ENCODE measurements around the gene SLC25A11.

The SLC25A11 gene

DNA sequence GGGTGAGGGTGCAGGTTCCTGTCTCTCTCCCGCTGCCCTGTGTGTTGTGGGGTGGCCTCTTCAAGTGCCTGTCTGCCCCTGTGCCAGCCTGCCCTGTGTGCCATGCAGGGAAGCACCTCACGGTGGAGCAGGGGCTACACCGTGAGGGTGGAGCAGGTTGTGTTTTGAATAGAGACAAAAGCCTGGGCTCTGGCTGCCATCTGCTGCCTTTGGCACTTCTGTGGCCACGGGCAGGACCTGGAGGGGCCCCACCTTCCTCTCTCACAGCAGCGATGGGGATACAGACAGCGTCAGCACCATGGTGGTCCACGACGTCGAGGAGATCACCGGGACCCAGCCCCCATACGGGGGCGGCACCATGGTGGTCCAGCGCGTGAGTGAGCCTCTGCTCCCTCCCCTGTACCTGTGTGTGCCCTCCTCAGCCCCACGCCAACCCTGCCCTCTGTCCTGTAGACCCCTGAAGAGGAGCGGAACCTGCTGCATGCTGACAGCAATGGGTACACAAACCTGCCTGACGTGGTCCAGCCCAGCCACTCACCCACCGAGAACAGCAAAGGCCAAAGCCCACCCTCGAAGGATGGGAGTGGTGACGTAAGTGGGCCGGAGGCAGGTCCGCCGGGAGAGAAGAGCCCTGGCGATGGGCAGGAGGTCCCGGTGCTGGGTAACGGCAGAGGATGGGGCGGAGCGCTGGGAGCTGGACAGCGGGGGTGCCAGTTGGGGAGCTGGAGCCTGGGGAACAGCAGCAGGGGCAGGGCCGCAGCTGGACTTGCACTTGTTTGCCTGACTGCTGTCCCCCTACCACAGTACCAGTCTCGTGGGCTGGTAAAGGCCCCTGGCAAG lies 45.9 kb downstream of the SLC25A11 start:
- no peak for DNase-seq

DNA sequence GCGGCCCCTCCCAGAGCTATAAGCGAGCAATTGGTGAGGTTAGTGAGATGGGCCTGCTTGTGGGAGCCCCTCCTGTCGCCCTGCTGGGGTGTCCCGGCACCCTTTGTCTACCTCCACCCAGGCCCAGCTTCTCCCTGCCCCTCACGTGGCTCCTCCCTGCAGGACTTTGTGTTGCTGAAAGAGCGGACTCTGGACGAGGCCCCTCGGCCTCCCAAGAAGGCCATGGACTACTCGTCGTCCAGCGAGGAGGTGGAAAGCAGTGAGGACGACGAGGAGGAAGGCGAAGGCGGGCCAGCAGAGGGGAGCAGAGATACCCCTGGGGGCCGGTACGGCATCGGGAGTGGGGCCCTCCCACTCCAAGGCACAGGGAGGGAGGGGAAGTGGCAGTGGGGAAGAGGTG lies 46.6 kb downstream of the SLC25A11 start:
- no peak for DNase-seq

DNA sequence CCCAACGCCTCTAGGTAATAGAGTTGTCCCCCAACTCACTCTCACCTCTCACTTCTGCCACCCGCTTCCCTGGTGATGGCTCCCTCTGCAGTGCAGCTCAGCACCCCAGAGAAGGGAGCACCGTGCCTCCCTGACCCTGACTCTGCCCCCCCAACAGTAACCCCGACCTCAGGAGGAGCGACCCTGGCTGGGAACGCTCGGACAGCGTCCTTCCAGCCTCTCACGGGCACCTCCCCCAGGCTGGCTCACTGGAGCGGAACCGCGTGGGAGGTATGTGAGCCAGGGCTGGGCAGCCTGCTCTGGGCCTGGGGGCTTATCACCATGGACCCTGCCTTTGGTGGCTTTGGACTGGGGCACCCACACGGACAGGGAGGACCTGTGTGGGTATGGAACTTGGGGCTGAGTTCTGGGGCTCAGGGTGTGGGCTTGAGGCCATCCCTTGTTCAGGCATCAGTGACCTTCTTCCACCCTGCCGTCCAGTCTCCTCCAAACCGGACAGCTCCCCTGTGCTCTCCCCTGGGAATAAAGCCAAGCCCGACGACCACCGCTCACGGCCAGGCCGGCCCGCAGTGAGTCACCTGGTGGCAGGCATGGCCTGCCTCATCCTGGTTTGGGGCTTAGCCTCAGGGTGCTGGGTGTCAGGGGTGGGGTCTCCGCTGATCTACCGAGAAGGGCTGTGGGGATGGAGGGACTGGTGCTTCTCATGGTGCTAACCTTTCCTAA lies 47.2 kb downstream of the SLC25A11 start:
- no peak for DNase-seq

DNA sequence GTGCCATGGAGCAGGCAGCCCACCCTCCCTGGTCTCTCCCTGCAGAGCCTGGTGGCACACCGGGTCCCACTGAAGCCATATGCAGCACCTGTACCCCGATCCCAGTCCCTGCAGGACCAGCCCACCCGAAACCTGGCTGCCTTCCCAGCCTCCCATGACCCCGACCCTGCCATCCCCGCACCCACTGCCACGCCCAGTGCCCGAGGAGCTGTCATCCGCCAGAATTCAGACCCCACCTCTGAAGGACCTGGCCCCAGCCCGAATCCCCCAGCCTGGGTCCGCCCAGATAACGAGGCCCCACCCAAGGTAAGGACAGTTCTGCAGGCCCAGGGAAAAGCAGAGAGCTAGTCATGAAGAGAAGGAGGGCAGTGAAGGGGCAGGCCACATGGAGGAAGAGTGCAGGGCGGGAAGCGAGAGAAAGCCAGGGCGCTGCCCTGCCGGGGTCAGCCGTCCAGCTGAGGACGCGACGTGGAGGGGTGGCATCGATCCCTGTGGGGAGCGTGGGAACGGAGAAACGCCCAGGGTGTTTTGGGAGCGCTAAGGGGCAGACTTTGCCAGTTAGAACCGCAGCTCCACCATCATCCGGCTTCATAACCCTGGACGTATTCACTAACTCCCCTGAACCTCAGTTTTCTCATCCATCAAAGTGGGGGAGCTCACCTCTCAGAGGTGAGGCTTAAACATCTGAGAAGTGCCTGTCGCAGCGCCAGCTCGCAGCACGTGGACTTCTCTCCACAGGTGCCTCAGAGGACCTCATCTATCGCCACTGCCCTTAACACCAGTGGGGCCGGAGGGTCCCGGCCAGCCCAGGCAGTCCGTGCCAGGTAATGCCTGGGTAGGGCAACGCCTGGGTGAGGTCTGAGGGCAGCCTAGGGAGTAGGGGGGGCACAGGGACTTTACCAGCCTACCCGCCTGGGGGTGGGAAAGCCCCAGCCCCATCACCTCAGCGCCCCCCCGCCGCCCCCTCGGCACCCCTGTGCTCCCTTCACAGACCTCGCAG lies 48.1 kb downstream of the SLC25A11 start:
- no peak for DNase-seq

DNA sequence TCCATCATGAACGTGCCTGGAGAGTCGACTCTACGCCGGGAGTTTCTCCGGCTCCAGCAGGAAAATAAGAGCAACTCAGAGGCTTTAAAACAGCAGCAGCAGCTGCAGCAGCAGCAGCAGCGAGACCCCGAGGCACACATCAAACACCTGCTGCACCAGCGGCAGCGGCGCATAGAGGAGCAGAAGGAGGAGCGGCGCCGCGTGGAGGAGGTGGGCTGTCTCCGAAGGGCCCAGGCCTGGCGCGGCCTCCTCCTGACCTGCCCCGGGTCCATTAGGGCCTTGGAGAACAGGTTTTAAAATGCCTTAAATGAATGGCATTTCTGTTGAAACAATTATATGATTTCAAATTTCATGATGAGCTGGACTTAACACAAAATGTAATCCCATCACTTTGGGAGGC lies 52.3 kb downstream of the SLC25A11 start:
- DNase-seq: no peak
